Gastroesophageal sphincter (tissue), 4 donors: ENCODE results near the gene SLC25A47. TPM values are rescaled to one million over a fixed set of nuclear protein-coding genes. Genes with fewer than 3 reads are reported as not detected.
A peak's percentile ranks its signal among the peaks of the same experiment; 100 is the strongest.

Experiments
- ATAC-seq: fragments of 150-250 bp; one replicate; pipeline ENCODE4 v1.9.1; 2016; ENCODE audit warnings: mild to moderate bottlenecking, moderate library complexity
- H3K27ac ChIP-seq, 4 donors: fragments of 200-600 bp; sonication (generic) in 3 of 4; 1 replicate in 3 of 4; 2 replicates in 1 of 4; pipeline ENCODE4 v1.5.1; 2016 to 2019
- H3K27me3 ChIP-seq: fragments of 200-600 bp; sonication (generic); one replicate; pipeline ENCODE4 v1.5.1; 2019
- H3K36me3 ChIP-seq, 2 donors: fragments of 200-600 bp; sonication (generic); one replicate each; pipeline ENCODE4 v1.5.1; 2019; ENCODE audit warnings: control low read depth in 1 of 2
- H3K4me1 ChIP-seq, 3 donors: fragments of 200-600 bp; sonication (generic); 1 replicate in 2 of 3; 2 replicates in 1 of 3; pipeline ENCODE4 v1.5.1; 2016 to 2019; ENCODE audit warnings: control low read depth in 2 of 3
- H3K4me3 ChIP-seq, 2 donors: fragments of 200-600 bp; sonication (generic); one replicate each; pipeline ENCODE4 v1.5.1; 2019; ENCODE audit warnings: mild to moderate bottlenecking in 1 of 2, moderate library complexity in 1 of 2
- H3K9me3 ChIP-seq, 3 donors: fragments of 200-600 bp; sonication (generic); one replicate each; pipeline ENCODE4 v1.5.1; 2017 to 2019; ENCODE audit warnings: control low read depth in 2 of 3
- CTCF ChIP-seq, 4 experiments: fragments of 200-600 bp in 2 of 4; fragments of 450-650 bp in 2 of 4; sonication (generic) in 1 of 4; IDR thresholded peaks; one replicate each; pipeline ENCODE4 v1.5.1; 2017 to 2019; ENCODE audit warnings: antibody characterized with exemption in 4 of 4, mild to moderate bottlenecking in 2 of 4, moderate library complexity in 2 of 4
- EP300 ChIP-seq: sonication (generic); formaldehyde crosslinking; IDR thresholded peaks from one replicate; pipeline ENCODE4 v1.6.1; 2017; ENCODE audit warnings: antibody characterized with exemption, mild to moderate bottlenecking
- POLR2A ChIP-seq, 2 donors: fragments of 450-650 bp; IDR thresholded peaks; one replicate each; pipeline ENCODE4 v1.6.1; 2017; ENCODE audit warnings: antibody characterized with exemption in 2 of 2, mild to moderate bottlenecking in 2 of 2, moderate library complexity in 1 of 2
- POLR2AphosphoS5 ChIP-seq: sonication (generic); formaldehyde crosslinking; IDR thresholded peaks from one replicate; pipeline ENCODE4 v1.6.1; 2017; ENCODE audit warnings: antibody characterized with exemption
- WGBS, 2 donors: methylation state at CpG; one replicate each; pipeline ENCODE4 v1.1.5; 2018; ENCODE audit warnings: low coverage in 1 of 2; 5-methylcytosine and 5-hydroxymethylcytosine counted together
- total RNA-seq, 4 donors: library from RNA; depleted of rRNA; stranded (reverse); fragments of >200 nt; gene quantifications; one replicate each; pipeline ENCODE4 v1.1.0, GENCODE V29; 2016

The SLC25A47 gene
- total RNA-seq, 4 donors from 2014 or later = 0.31 TPM; not detected in 3

- Histone ChIP-seq H3K4me1 (no peaks in the 10 kb centered on the region), H3K4me3 (no peak overlapping the region), H3K9me3 (no peaks in the 10 kb centered on the region), H3K27ac (no peak overlapping the region), H3K27me3 (no peaks in the 10 kb centered on the region), H3K36me3 (peaks cover 0 to 99% of the 10 kb centered on the region in 2 donors)
- TF ChIP-seq POLR2A (IDR thresholded peaks at IDR 0.05) = no peak
- TF ChIP-seq POLR2AphosphoS5 = no peak
- no peak for TF ChIP-seq EP300
- no peak for TF ChIP-seq CTCF (IDR thresholded peaks at IDR 0.05)
- ATAC-seq = no peak
- 60 to 94% methylated on average over 1 to 6 of the region's 11 CpGs for WGBS, 2 donors
Measured at GRCh38 chr14:100350276-100350926, 27.3 kb downstream of the SLC25A47 start.

- no peak for ATAC-seq
- Histone ChIP-seq H3K27ac (no peak overlapping the region), H3K4me1 (no peaks in the 10 kb centered on the region), H3K9me3 (no peaks in the 10 kb centered on the region), H3K27me3 (no peaks in the 10 kb centered on the region), H3K36me3 (peaks cover 0 to 100% of the 10 kb centered on the region in 2 donors), H3K4me3 (no peak overlapping the region)
- 80 to 92% methylated on average over 2 to 5 of the region's 5 CpGs for WGBS, 2 donors
- no peak for TF ChIP-seq CTCF (IDR thresholded peaks at IDR 0.05)
- no peak for TF ChIP-seq POLR2A (IDR thresholded peaks at IDR 0.05)
Measured at GRCh38 chr14:100350986-100351385, 27.8 kb downstream of the SLC25A47 start.

GRCh38 chr14:100358396-100358795 is 35.3 kb downstream of the SLC25A47 start:
- TF ChIP-seq POLR2AphosphoS5 = no peak
- TF ChIP-seq POLR2A (IDR thresholded peaks at IDR 0.05) = no peak
- TF ChIP-seq CTCF (IDR thresholded peaks at IDR 0.05) = no peak
- TF ChIP-seq EP300 = no peak
- Histone ChIP-seq H3K4me3 (no peak overlapping the region), H3K36me3 (peaks cover 0 to 72% of the 10 kb centered on the region in 2 donors), H3K4me1 (peaks cover 0 to 22% (median 12%) of the 10 kb centered on the region in 3 donors), H3K27me3 (no peaks in the 10 kb centered on the region), H3K27ac (no peak overlapping the region), H3K9me3 (no peaks in the 10 kb centered on the region)
- 100% methylated on average over 1 of the region's 2 CpGs for WGBS, 2 donors
- no peak for ATAC-seq

GRCh38 chr14:100359111-100359510 is 36.0 kb downstream of the SLC25A47 start:
- ATAC-seq = no peak
- Histone ChIP-seq H3K4me3 (no peak overlapping the region), H3K27me3 (no peaks in the 10 kb centered on the region), H3K27ac (peak overlapping the region in 1 of 4 donors; percentile 20), H3K36me3 (peaks cover 0 to 71% of the 10 kb centered on the region in 2 donors), H3K4me1 (peaks cover 0 to 29% (median 12%) of the 10 kb centered on the region in 3 donors), H3K9me3 (no peaks in the 10 kb centered on the region)
- 85% methylated on average over 2 of the region's 2 CpGs for WGBS, 2 donors
- no peak for TF ChIP-seq POLR2A (IDR thresholded peaks at IDR 0.05)
- TF ChIP-seq EP300 = no peak
- no peak for TF ChIP-seq POLR2AphosphoS5
- no peak for TF ChIP-seq CTCF (IDR thresholded peaks at IDR 0.05)

GRCh38 chr14:100359881-100360280 is 36.7 kb downstream of the SLC25A47 start:
- Histone ChIP-seq H3K36me3 (peaks cover 0 to 66% of the 10 kb centered on the region in 2 donors), H3K27ac (peak overlapping the region in 2 of 4 donors; percentile 1 to 20), H3K4me1 (peaks cover 0 to 30% (median 12%) of the 10 kb centered on the region in 3 donors), H3K9me3 (no peaks in the 10 kb centered on the region), H3K4me3 (no peak overlapping the region), H3K27me3 (no peaks in the 10 kb centered on the region)
- no peak for ATAC-seq
- no peak for TF ChIP-seq POLR2AphosphoS5
- no peak for TF ChIP-seq CTCF (IDR thresholded peaks at IDR 0.05)
- no peak for TF ChIP-seq EP300
- no peak for TF ChIP-seq POLR2A (IDR thresholded peaks at IDR 0.05)
- 76 to 80% methylated on average over 3 to 4 of the region's 4 CpGs for WGBS, 2 donors
